H54 (cell line): Measurements from ENCODE around the gene SDR39U1.
A peak's percentile ranks its signal among the peaks of the same experiment; 100 is the strongest.
"Not testable (repeated sequence)": the region's sequence is repeated elsewhere in the genome, so short reads cannot be mapped to it uniquely, and the experiment has no call there.

Source experiments
- DNase-seq: peaks from one replicate; pipeline ENCODE4 v3.0.0; 2011; ENCODE audit warnings: low spot score, mixed read lengths; ENCODE audit not compliant: insufficient read length
- FAIRE-seq: peaks from 3 replicates; lab custom pipeline; 2011; peaks lifted over from hg19 to GRCh38; lab: Jason Lieb, UNC
- POLR2A ChIP-seq: IDR thresholded peaks from 2 replicates; pipeline ENCODE4 v1.6.1; 2011; ENCODE audit warnings: low read depth, mild to moderate bottlenecking, low read length

Gene SDR39U1

DNA sequence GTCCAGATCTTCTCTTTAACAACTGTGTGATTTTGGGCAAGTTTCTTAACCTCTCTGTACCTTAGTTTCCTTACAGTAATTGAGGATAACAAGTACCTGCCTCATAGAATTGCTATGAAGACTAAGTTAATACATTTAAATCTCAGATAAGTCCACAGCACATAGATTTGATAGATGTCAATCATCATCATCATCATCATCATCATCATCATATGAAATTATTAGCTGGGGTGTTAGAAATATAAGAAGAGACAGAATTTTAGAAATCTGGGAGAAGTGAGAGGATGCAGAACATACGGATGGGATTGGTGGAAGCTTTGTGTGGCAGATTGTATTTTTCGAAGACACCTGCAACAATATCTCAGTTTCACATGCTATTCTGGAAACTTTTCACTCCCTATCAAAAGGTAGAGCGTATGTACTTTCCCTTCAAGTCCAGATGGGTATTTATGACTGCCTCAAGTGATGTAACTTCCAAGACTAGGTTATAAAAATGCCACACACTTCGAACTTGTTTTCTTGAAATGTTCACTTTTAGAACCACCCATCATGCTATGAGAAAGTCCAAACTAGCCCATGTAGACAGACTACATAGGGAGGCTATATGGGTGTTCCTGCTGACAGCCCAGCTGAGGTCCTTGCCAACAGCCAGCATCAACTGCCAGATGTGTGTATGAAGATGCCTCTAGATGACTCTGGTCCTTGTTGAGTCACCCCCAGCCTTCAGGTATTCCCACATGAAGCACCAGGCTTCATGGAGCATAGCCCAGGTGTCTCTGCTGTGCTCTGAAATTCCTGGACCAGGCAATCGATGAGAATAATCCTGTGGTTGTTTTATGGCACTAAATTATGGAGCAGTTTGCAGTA, 20.7 kb upstream of the SDR39U1 start:
- FAIRE-seq (no peak), DNase-seq (no peak)
- no peak for TF ChIP-seq POLR2A

DNA sequence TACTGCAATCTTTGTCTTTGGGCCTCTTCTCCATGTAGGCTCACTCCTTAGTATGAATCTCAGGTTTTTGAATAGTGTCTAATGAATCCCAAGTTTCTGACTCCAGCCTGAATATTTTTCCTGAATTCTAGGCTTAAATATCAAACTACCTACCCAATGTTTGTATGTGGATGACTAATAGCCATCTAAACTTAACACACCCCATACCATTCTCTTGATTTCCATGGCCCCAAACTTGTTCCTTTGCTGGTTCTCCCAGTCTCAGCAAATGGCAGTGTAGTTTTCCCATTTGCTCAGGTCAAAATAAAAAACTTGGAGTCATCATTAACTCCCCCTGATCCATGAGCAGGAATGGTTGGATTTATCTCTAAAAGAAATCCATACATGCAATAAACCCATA, 18.8 kb upstream of the SDR39U1 start:
- no peak for FAIRE-seq
- no peak for DNase-seq
- no peak for TF ChIP-seq POLR2A

- no peak for FAIRE-seq
- no peak for DNase-seq
Measured at GRCh38 chr14:24459331-24459730, 16.8 kb upstream of the SDR39U1 start.

GRCh38 chr14:24458736-24459135, 16.2 kb upstream of the SDR39U1 start:
- DNase-seq (no peak), FAIRE-seq (no peak)
- no peak for TF ChIP-seq POLR2A

More at GRCh38 chr14:24459331-24459730, 16.8 kb upstream of the SDR39U1 start:
- no peak for TF ChIP-seq POLR2A

DNA sequence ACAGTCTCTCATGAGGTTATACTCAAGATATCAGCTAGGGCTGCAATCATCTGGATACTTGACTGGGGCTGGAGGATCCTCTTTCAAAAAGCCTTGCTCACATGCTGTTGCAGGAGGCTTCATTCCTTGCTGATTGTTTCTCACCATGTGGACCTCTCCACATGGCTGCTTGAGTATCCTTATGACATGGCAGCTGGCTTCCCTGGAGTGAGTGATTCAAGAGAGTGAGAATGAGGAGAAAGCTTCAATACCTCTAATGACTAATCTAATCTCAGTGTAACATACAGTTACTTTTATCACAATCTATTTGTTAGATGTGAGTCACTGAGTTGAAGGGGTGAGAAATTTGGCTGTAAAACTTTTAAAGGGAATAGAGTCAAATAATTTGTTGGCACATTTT, 14.4 kb upstream of the SDR39U1 start:
- DNase-seq (no peak), FAIRE-seq (no peak)
- TF ChIP-seq POLR2A, result no peak

- DNase-seq, FAIRE-seq: not testable (repeated sequence)
Measured at GRCh38 chr14:24450828-24451227, 8.3 kb upstream of the SDR39U1 start.

DNA sequence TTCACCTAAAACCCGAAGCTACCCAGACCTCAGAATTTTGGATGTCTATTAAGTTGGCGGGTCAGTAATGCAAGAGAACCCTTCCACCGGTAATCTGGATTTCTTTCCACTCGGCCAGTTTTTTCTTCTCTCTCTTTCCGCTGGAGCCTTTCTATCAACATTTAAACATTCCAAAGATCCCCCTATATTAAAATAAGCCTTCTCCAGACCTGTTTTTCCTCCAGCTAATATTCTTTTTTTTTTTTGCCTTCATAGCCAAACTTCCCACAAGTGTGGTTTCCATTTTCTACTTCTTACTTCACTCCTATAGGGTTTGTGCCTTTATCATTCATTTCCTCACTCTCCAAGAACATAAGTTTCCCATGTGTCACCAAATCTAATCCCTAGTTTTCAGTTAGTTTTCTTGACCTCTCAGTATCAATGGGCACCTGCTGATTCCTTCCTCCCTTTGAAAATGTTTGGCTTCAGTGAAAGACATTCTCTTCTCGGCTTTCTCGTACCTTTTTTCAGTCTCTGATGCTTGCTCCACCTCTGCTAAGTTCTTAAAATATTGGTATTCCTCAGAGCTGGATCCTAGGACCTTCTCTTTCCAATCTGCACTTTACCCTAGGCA, 583 bp upstream of the SDR39U1 start:
- FAIRE-seq, result no peak
- no peak for TF ChIP-seq POLR2A
- DNase-seq, result no peak

GRCh38 chr14:24441904-24442239, 704 bp downstream of the SDR39U1 start:
- TF ChIP-seq POLR2A, result no peak
- DNase-seq (peak; percentile 51), FAIRE-seq (no peak)

DNA sequence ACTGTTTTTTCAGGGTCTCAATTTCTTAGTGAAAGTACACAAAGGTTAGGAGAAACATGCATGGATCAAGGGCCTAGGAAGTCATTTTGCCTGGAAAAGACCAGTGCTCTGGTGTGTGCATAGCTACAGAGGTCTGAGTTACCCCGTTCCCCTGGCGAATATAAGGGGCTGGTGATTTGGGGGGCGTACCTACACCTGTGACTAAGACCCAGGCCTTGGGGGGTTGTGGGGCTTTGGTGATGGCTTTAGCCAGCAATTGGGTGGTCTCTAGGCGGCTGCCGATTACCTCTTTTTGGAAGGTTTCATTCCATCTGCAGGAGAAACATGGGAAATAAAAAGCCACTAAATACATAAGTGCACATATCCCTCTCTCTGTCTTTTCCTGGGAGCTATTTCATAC, 1.1 kb downstream of the SDR39U1 start:
- TF ChIP-seq POLR2A, result no peak
- FAIRE-seq (no peak), DNase-seq (no peak)

DNA sequence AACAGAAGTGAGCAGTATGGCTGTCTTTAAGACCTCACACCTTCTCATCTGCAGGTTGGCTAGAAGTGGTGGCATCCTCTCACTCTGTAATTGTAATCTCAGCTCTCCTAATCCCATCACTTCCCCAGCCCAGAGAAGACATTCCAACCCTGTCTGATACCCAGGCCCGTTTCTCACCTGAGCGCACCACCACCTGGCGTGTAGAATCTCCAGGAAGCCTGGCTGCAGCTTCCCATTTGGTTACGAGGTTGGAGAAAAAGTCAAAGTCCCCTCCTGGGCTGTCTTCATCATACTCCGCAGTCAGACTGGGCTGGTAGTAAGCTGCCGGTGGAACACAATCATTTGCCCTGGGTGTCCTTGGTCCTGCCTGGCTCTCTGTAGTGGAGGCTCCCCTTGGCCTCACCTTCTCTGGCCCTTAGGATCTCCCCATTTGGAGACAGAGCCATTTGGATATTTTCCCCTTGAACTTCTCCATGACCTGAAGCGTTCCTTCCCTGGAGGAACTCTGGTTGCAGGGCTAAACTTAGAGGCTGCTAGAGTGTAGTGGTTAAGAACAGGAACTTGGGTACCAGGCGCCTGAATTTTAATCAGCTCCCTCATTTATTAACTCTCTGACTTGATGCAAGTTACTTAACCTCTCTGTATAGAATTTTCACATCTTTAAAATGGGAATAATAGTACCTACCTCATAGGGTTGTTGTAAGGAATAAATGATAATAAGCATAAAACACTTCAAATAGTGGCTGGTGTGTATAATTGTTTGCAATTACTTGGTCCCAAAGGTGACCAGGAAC, 1.8 kb downstream of the SDR39U1 start:
- FAIRE-seq, result no peak
- no peak for TF ChIP-seq POLR2A
- DNase-seq, result no peak

DNA sequence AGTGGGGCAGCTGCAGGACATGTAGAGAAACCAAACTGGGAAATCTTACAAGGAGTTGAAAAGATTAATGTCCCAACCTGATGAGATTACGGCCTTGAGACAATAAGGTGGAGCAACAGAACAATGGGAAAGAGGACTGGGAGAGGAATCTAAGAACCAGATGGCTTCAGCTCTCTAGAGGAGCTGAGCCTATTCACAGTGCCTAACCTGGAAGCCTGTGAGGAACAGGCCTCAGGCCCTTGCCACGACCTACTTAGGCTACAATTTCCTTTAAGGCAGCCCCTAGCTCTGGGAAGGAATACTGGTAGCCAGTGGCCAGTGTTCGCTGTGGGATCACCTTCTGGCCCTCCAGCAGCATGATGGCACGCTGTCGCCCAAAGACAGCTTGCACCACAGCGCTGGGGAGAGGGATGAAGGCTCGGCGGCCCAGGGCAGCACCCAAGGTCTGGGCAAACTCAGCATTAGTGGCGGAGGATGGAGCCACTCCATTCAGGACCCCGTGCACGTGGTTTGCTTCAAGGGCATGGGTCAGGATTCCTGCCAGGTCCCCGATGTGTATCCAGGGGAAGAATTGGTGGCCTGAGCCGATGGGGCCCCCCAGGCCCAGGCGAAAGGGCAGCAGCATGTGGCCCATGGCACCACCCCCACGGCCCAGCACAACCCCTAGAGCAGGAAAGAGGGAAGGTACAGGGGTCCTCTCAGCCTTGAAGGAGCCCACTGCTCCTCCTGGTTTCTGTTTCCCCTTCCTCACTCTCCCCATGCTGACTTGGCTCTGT, 2.6 kb downstream of the SDR39U1 start:
- FAIRE-seq, result no peak
- no peak for DNase-seq
- no peak for TF ChIP-seq POLR2A

DNA sequence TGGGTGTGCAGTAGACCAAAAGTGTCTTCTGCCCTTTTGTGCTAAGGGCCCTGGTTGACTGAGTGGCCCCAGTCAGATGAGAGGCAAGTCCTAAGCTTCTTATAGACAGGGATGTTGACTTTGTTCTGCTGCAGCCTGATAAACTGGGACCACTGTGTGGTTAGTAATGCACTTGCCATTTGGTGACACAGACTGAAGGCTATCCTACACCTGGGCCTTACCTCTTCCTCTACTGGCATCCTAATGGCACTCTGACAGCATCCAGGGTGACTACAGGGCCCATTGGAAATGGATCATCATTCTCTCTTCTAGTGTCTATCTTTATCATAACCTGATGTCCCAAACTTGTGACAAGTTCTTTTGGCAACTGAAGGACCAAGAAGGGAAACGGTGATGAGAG, 3.3 kb downstream of the SDR39U1 start:
- DNase-seq (no peak), FAIRE-seq (no peak)
- no peak for TF ChIP-seq POLR2A

- FAIRE-seq (no peak), DNase-seq (no peak)
- TF ChIP-seq POLR2A, result no peak
Measured at GRCh38 chr14:24438223-24439097, 4.1 kb downstream of the SDR39U1 start.
